ENCODE data around the gene LDAH. TPM values are rescaled to one million over a fixed set of nuclear protein-coding genes. Genes with fewer than 3 reads are reported as not detected.
"Not testable (repeated sequence)": the region's sequence is repeated elsewhere in the genome, so short reads cannot be mapped to it uniquely, and the experiment has no call there.

LDAH gene
- total RNA-seq, 1 donor, result 17.4 TPM

DNA sequence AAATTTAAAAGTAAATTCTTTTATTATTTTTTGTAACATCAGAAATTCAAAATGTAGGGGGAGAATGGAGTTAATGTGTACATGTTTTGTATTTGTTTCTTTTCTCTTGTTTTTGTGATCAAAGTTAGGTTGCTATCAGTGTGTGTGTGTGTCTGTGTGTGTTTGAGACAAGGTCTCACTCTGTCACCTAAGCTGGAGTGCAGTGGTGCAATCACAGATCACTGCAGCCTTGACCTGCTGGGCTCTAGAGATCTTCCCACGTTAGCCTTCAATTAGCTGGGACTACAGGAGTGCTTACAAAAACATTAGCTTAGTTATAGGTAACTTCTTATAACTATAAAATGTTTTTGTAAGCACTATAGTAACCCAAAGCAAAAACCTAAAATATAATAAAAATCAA is 105.3 kb downstream of the LDAH start:
- Histone ChIP-seq H3K79me2 (ENCODE audit: insufficient read depth, low read length) (peaks cover 9% of the 10 kb centered on the region), H2AFZ (ENCODE audit: low read length) (no peak overlapping the region), H3K27me3 (ENCODE audit: insufficient read depth, low read length) (no peaks in the 10 kb centered on the region), H3K4me3 (ENCODE audit: insufficient read depth, low read length) (no peak overlapping the region), H3K27ac (ENCODE audit: low read depth, low read length) (no peak overlapping the region), H3K9me3 (ENCODE audit: low read depth, low read length) (no peaks in the 10 kb centered on the region), H3K36me3 (ENCODE audit: insufficient read depth, low read length) (no peaks in the 10 kb centered on the region), H4K20me1 (ENCODE audit: insufficient read depth, low read length) (no peaks in the 10 kb centered on the region), H3K4me2 (ENCODE audit: insufficient read depth, low read length) (no peak overlapping the region), H3K4me1 (ENCODE audit: insufficient read depth, low read length) (peaks cover under 1% of the 10 kb centered on the region)
- TF ChIP-seq, protein P1, sequence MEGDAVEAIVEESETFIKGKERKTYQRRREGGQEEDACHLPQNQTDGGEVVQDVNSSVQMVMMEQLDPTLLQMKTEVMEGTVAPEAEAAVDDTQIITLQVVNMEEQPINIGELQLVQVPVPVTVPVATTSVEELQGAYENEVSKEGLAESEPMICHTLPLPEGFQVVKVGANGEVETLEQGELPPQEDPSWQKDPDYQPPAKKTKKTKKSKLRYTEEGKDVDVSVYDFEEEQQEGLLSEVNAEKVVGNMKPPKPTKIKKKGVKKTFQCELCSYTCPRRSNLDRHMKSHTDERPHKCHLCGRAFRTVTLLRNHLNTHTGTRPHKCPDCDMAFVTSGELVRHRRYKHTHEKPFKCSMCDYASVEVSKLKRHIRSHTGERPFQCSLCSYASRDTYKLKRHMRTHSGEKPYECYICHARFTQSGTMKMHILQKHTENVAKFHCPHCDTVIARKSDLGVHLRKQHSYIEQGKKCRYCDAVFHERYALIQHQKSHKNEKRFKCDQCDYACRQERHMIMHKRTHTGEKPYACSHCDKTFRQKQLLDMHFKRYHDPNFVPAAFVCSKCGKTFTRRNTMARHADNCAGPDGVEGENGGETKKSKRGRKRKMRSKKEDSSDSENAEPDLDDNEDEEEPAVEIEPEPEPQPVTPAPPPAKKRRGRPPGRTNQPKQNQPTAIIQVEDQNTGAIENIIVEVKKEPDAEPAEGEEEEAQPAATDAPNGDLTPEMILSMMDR (IDR thresholded peaks at IDR 0.05; ENCODE audit: extremely low read depth, low read depth, low read length), result no peak
- no peak for DNase-seq (ENCODE audit: insufficient read length, low spot score, missing footprints)

DNA sequence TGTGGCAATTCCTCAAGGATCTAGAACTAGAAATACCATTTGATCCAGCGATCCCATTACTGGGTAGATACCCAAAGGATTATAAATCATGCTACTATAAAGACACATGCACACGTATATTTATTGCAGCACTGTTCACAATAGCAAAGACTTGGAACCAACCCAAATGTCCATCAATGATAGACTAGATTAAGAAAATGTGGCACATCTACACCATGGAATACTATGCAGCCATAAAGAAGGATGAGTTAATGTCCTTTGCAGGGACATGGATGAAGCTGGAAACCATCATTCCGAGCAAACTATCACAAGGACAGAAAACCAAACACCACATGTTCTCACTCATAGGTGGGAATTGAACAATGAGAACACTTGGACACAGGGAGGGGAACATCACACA is 106.7 kb downstream of the LDAH start:
- DNase-seq (ENCODE audit: insufficient read length, low spot score, missing footprints), result not testable (repeated sequence)

DNA sequence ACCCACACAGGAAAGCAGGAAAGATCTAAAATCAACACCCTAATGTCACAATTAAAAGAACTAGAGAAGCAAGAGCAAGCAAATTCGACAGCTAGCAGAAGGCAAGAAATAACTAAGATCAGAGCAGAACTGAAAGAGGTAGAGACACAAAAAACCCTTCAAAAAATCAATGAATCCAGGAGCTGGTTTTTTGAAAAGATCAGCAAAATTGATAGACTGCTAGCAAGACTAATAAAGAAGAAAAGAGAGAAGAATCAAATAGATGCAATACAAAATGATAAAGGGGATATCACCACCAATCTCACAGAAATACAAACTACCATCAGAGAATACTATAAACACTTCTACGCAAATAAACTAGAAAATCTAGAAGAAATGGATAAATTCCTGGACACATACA is 108.5 kb downstream of the LDAH start:
- not testable (repeated sequence) for H3K4me1 ChIP-seq (ENCODE audit: insufficient read depth, low read length); DNase-seq (ENCODE audit: insufficient read length, low spot score, missing footprints); H3K27ac ChIP-seq (ENCODE audit: low read depth, low read length); H3K27me3 ChIP-seq (ENCODE audit: insufficient read depth, low read length); H3K79me2 ChIP-seq (ENCODE audit: insufficient read depth, low read length); H3K36me3 ChIP-seq (ENCODE audit: insufficient read depth, low read length); H3K4me3 ChIP-seq (ENCODE audit: insufficient read depth, low read length); H3K9me3 ChIP-seq (ENCODE audit: low read depth, low read length); H4K20me1 ChIP-seq (ENCODE audit: insufficient read depth, low read length); H2AFZ ChIP-seq (ENCODE audit: low read length); H3K4me2 ChIP-seq (ENCODE audit: insufficient read depth, low read length)

More for the DNA sequence above, 106.7 kb downstream of the LDAH start:
- H3K4me3 ChIP-seq (ENCODE audit: insufficient read depth, low read length); H3K79me2 ChIP-seq (ENCODE audit: insufficient read depth, low read length); H3K4me1 ChIP-seq (ENCODE audit: insufficient read depth, low read length); H4K20me1 ChIP-seq (ENCODE audit: insufficient read depth, low read length); H3K9me3 ChIP-seq (ENCODE audit: low read depth, low read length); H2AFZ ChIP-seq (ENCODE audit: low read length); H3K27ac ChIP-seq (ENCODE audit: low read depth, low read length); H3K36me3 ChIP-seq (ENCODE audit: insufficient read depth, low read length); H3K27me3 ChIP-seq (ENCODE audit: insufficient read depth, low read length); H3K4me2 ChIP-seq (ENCODE audit: insufficient read depth, low read length): not testable (repeated sequence)

DNA sequence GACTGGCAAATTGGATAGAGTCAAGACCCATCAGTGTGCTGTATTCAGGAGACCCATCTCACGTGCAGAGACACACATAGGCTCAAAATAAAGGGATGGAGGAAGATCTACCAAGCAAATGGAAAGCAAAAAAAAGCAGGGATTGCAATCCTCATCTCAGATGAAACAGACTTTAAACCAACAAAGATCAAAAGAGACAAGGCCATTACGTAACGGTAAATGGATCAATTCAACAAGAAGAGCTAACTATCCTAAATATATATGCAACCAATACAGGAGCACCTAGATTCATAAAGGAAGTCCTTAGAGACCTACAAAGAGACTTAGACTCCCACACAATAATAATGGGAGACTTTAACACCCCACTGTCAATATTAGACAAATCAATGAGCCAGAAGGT is 109.3 kb downstream of the LDAH start:
- not testable (repeated sequence) for H3K4me3 ChIP-seq (ENCODE audit: insufficient read depth, low read length); H3K9me3 ChIP-seq (ENCODE audit: low read depth, low read length); H3K4me2 ChIP-seq (ENCODE audit: insufficient read depth, low read length); H3K79me2 ChIP-seq (ENCODE audit: insufficient read depth, low read length); H3K4me1 ChIP-seq (ENCODE audit: insufficient read depth, low read length); DNase-seq (ENCODE audit: insufficient read length, low spot score, missing footprints); H4K20me1 ChIP-seq (ENCODE audit: insufficient read depth, low read length); H2AFZ ChIP-seq (ENCODE audit: low read length); H3K27me3 ChIP-seq (ENCODE audit: insufficient read depth, low read length); H3K27ac ChIP-seq (ENCODE audit: low read depth, low read length); H3K36me3 ChIP-seq (ENCODE audit: insufficient read depth, low read length)

DNA sequence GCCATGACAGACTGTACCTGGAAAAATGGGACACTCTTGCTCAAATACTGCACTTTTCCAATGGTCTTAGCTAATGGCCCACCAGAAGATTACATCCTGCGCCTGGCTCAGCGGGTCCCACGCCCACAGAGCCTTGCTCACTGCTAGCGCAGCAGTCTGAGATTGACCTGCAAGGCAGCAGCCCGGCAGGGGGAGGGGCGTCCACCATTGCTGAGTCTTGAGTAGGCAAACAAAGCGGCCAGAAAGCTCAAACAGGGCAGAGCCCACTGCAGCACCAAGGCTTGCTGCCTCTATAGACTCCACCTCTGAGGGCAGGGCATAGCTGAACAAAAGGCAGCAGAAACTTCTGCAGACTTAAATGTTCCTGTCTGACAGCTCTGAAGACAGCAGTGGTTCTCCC is 111.3 kb downstream of the LDAH start:
- not testable (repeated sequence) for H3K79me2 ChIP-seq (ENCODE audit: insufficient read depth, low read length); H2AFZ ChIP-seq (ENCODE audit: low read length); H3K4me3 ChIP-seq (ENCODE audit: insufficient read depth, low read length); H3K9me3 ChIP-seq (ENCODE audit: low read depth, low read length); H3K27me3 ChIP-seq (ENCODE audit: insufficient read depth, low read length); DNase-seq (ENCODE audit: insufficient read length, low spot score, missing footprints); H4K20me1 ChIP-seq (ENCODE audit: insufficient read depth, low read length); H3K4me2 ChIP-seq (ENCODE audit: insufficient read depth, low read length); H3K27ac ChIP-seq (ENCODE audit: low read depth, low read length); H3K36me3 ChIP-seq (ENCODE audit: insufficient read depth, low read length); H3K4me1 ChIP-seq (ENCODE audit: insufficient read depth, low read length)

DNA sequence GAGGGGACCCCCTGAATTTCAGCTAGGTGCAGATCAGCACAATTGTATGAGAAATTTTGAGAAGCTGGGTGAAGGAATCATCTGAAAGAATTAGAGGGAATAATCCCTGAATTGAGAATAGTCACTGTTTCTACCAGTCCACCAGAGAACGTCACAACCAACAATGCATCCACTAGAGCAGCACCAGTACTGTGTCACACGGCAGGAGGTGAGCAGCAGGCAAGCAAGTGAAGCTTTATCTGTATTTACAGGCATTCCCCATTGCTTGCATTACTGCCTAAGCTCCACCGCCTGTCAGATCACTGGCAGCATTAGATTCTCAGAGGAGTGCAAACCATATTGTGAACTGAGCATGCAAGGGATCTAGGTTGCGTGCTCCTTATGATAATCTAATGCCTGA is 115.3 kb downstream of the LDAH start:
- Histone ChIP-seq H3K4me1 (ENCODE audit: insufficient read depth, low read length) (no peaks in the 10 kb centered on the region), H3K4me3 (ENCODE audit: insufficient read depth, low read length) (no peak overlapping the region), H3K4me2 (ENCODE audit: insufficient read depth, low read length) (no peak overlapping the region), H3K27me3 (ENCODE audit: insufficient read depth, low read length) (no peaks in the 10 kb centered on the region), H3K79me2 (ENCODE audit: insufficient read depth, low read length) (no peaks in the 10 kb centered on the region), H2AFZ (ENCODE audit: low read length) (no peak overlapping the region), H3K9me3 (ENCODE audit: low read depth, low read length) (no peaks in the 10 kb centered on the region), H4K20me1 (ENCODE audit: insufficient read depth, low read length) (peaks cover 2% of the 10 kb centered on the region), H3K27ac (ENCODE audit: low read depth, low read length) (no peak overlapping the region), H3K36me3 (ENCODE audit: insufficient read depth, low read length) (no peaks in the 10 kb centered on the region)
- TF ChIP-seq, protein P1 (IDR thresholded peaks at IDR 0.05; ENCODE audit: extremely low read depth, low read depth, low read length), result no peak
- DNase-seq (ENCODE audit: insufficient read length, low spot score, missing footprints), result no peak
